Activated CD4-positive, CD25-positive, alpha-beta regulatory T cell treated with anti-CD3 and anti-CD28 coated beads, Interleukin-2, amount 50 U/mL, for 72 hours (primary cell): Measurements from ENCODE around the gene RARB.

Source experiments
- DNase-seq: peaks from one replicate; pipeline ENCODE4 v3.0.0; 2021

The RARB gene

DNA sequence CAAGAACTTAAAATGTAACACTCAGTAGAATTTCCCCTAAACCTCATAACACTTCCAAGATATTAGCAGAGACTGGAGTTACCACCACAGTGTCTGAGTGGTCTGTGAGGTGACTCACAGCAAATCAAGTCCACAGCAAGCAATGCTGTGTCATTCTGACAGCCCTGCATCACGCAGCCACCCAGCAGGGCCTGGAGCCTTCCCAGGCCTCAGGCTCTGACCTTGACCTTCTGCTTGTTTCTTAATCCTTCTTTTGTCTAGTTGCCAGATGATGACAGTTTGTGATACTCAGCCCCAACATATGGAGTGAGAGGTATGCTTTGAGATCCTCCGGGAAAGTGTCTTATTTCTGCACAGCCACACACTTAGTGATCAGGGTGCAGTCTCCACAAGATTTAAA lies 154.2 kb downstream of the RARB start:
- DNase-seq: no peak

DNA sequence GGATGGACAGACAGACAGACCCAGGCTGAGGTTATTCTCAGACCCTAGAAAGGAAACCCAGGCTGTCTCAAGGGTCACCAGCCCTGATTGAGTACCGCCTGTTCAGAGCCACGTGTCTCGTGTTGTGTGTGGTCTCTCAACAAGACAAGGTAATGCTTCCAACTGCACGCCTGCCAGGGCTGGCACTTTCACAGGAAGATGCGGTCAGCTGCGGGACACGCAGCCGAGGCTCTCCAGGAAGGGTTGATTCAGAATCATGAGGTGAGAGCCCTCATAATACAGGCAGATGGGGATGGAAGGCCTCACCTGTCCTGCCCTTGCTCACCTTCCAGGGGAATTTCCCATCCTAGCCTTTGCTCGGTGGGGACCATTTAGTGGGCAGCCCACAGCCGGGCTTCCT lies 155.3 kb downstream of the RARB start:
- no peak for DNase-seq

DNA sequence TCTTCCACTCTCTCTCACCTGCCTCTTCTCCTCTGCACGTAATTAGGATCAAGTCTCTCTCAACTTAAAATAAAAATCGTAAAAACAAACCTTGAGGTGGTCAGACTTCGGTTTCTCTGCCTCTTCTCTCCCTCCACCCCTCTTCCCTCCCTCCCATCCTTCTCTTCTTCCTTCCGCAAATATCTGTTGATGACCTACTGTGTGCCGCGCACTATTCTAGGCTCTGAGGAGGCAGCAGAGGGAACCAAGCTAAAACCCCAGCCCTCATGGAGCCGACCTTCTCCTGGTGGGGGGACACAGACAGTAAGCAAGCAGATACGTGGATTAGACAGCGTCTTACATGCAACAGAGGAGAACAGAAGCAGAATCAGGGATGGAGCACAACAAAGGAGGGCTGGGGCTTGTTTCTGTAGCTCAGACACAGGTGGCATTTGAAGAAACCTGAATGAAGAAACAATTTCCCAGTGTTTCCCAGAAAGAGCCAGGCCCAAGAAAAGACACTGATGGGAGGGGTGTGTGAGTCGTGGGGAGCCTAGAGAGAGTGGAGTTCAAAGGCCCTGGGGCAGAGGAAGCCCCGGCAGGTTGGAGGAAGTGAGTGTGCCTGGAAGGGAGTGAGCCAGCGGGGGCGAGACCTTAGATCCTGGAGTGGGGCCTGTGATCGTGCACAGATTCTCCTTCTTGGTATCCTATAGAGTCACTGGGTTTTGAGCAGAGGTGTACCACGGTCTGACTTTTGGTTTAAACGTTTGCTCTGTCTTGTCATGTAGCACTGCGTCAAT lies 156.1 kb downstream of the RARB start:
- no peak for DNase-seq

DNA sequence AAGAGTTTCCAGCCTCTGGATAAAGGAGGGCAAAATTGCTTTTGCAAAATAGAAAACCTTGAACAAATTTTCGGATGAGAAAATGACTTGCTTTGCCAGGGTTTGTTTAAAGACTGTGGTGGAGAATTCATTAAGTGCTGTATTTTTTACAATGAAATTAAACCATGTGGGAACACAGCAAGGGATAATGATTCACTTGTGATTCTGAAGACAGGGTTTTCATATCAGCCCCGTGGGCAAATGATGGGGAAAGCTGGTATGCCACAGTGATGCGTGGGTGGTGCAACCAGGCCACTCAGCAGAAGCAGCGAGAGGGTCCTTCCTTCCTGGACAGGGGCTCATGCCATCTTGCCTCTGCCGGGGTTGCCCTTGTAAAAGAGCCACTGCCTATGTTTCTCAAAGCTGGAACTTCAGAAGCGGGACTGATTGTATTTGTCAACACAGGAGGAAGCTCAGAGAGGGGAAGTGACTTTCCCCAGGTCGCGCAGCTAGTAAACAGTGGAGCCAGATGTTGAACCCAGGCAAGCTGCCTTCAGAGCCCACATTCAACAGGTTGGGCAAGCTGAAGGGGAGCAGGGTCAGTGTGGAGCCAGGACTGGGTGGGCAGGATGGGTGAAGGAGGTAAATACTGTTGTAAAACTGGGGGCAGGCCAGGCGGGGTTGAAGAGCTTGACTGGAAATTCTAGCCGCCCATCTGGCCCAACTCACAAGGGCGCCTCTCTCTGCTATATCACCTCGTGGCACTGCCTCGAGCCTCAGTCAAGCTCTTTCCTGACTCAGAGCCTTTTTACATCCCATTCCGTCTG lies 157.5 kb downstream of the RARB start:
- no peak for DNase-seq

DNA sequence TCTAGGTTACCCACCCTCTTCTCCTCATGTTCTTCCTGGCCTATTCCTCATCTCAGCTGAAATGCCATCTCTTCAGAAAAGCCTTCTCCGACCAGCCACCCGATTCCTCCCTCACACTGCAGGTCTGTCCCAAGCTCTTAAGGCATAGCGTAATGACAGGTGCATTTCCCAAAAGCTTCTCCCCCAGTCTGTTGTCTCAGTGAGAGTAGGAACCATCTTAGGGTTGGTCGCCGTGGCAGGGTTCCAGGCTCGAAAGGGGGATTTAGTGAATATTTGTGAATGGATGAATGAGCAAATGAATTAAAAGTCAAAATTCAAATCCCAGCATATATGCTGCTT lies 158.1 kb downstream of the RARB start:
- DNase-seq: no peak

DNA sequence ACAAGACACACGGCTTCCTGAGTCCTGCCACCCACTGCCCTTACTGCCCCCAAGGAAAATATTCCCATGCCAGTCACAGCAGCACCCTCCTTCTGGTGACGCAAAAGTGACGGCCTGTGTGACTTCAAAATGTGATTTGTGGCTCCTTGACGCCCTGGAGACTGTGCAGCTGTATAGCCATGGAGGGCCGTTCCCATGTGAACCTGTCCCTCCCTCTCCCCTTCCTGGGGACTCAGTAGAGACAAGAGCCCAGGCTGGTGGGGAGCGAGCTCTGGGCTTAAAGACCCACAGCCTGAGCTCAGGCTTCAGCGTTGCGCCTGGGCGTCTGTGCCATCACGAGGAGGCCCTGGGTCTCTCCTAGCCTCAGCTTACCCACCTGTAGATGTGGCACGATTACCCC lies 158.5 kb downstream of the RARB start:
- DNase-seq: no peak

DNA sequence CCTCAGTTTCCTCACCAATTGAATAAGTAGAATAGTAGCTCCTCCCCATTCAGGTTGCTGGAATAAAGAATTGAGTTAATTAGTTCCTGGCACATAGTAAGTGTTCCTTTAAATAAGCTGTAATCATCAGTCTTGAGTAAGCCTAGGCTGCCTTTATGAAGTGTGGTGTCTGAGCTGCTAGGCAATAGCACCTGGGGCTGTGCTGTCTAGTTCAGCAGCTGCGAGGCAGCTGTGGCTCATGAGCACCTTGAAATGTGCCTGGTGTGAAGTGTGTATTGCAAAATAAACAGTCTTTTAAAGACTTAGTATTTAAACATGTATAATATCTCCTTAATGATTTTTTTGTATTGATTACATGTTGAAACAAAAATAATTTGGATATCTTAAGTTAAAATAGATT lies 159.0 kb downstream of the RARB start:
- no peak for DNase-seq

DNA sequence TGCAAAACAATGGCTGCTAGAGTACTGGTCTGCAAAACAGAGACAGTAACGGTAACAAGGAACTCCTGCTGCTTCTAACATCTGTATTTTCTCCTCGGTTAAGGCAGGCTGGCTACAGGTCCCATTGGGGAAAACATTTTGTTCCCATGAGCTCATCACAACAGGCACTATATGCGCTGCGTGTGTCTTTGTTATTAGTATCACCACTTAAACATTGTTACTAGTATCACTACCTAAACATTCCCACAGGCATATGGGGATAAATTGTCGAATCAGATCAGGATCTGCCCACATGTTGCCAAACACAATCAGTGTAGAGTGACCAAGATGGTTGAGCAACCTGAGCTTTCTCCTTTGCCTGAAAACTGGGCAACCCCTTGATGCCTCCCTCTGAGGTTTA lies 159.5 kb downstream of the RARB start:
- no peak for DNase-seq

DNA sequence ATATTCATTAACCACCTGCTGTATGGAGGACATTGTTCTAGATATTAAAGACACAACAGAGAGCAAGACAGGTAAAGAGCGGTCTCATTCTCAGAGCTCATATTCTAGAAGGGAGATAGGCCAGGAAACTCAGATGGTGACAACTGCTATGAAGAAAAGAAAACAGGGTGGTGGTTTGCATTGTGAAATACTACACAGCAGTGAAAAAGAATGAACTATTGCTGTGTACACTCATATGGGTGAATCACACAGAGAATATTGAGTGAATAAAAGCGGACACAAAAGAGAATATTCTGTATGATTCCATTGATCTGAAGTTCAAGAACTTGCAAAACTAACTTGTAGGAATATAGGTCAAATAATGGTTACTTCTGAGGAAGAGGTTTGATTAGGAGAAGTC lies 159.9 kb downstream of the RARB start:
- no peak for DNase-seq

DNA sequence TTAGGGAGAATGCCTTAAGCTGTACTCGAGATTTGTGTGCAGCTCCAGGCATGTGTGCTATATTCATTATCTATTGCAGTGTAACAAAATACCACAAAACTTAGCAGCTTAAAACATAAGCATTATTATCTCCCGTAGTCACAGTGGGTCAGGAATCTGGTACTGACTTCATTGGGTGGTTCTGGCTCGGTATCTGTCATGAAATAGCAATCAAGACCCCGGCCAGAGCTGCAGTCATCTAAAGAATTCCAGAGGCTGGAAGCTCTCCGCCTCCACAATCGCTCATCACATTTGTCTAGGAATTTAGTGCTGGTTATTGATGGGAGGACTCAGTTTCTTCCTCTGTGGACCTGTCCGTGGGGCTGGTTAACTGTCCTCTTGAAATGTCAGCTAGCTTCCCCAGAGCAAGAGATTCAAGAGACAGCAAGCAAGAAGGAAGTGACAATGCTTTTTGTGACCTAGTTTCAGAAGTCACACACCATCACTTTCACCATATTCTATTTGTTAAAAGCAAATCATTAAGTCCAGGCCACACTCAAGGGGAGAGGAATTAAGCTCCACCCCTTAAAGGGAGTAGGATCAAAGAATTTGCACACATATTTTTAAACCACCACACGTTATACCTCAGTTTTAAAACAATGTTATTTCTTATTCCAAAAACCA lies 160.5 kb downstream of the RARB start:
- DNase-seq: no peak

DNA sequence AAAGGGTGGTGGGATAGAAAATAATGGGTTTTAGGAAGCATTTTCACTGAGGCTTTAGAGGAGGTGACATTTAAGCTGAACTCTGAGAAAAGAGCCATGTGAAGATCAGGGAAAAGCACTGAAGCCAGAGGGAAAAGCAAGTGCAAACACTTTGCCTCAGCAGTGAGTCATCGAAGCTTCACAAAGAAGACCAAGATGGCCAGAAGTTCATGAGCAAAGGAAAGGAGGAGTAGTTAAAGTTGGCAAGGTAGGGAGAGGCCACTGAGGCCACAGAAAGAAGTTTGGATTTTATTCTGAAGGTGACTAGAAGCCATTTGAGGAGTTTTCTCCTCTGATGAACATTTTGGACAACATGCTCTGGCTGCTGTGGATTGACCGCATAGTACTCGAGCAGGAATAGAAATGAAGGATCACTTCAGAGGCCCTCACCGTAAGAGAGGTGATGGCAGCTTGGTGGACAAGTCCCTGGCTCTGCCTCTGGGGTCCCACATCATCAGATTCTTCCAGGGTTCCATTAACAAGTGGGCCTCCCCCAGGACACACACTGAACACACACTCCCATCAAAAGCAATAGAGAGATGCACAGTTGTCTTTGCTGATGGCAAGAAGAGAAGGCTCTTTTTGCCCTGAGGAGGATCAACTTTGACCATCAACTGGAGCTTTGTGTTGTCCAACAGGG lies 161.2 kb downstream of the RARB start:
- no peak for DNase-seq

DNA sequence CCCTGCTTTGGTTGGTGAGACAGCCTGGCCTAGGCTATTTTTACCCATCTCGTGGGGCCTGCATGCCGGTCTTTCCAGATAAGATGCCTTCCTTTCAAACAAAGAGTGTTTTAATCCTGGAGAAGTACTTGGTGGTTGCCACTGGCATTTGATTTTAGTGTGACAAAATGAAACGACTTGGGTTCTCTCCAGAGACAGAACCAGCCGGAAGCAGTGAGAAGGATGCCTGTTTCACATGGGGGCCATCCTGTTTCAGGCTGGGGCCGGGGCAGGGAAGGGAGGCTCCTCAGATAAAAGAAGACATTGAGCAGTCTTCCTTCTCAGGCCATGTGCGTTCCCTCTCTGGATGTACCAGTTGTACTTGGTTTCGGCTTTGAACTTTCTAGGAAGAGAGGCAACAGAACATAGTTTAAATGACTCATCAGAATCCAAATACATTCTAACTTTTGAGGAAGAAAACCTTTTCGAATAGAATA lies 161.8 kb downstream of the RARB start:
- DNase-seq: no peak

DNA sequence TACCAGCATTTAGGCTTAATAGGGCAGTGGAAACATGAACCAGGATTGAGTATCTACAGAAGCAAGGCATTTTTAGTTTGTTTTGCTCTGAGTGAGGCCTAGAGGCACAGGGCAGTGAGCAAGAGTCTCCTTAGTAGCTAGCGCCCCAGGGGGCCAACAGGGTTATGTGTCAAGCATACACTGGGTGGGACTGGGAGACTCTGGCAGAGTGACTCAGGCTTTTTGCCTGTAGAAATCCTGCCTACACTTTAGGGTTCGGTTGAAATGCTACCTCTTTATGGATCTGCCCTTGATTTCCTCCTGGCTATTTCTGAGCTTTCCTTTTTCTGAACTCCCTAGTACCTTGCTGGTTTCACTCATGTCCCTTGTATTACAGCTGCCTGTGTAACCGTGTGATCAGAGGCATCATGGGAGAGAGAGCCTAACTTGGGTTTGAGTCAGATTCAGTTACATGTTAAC lies 164.5 kb downstream of the RARB start:
- DNase-seq: no peak

DNA sequence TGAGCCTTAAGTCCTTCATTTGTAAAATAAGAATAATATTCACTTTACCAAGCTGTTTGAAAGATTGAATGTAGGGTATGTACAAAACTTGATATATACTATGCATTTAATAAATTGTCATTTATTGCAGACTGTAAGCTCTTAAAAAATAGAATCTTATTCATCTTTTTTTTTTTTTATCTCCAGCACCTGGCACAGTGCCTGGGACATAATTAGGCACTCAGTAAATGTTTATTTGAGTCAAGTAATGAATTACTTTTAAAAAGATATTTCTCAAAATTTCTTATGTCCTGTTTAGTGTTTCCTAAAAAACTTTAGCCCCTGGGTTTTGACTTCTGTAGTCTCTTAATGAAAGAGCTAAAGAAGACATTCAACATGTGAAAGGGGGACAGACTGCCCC lies 164.9 kb downstream of the RARB start:
- DNase-seq: no peak

DNA sequence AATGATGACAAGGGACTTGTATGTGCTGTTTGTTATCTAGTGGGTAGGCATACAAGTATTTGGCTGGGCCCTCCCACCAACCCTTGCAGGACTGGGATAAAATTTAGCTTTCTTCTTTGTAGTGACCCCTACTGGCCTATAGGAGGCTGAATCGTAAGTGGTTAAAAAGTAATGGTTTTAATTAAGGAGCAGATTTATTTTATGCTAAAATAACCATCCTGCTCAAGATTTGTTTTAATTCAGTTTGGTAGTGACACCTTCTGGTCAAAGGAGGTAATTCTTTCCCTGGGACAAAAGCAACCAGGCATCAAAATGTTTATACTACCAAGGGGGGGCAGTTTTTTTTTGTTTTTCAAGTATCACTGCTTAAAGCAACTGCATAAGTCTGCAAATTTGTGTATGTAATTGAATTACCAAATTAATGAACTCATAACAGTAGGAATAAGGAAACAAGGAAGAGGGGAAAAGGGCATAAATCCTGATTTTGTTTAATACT lies 166.0 kb downstream of the RARB start:
- no peak for DNase-seq

DNA sequence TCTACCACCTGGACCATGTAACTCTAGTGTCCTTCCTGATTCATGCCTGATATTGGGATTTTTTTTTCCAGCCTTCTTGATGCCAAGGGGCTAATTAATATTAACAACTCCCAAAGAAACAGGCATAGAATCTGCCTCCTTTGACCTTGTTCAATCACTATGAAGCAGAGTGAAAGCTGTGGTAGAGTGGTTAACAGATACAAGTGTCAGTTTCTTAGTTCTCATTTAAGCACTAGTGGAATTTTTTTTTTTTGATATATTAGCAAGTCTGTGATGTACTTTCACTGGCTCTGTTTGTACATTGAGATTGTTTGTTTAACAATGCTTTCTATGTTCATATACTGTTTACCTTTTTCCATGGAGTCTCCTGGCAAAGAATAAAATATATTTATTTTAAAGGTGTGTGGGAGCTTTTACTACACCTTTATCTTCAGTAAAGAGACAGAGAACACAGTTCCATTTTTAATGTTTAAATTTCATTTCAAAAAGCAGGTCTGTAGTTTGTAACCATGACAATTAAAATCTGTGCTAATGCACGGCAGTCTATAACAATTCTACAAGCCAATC lies 169.6 kb downstream of the RARB start:
- no peak for DNase-seq

DNA sequence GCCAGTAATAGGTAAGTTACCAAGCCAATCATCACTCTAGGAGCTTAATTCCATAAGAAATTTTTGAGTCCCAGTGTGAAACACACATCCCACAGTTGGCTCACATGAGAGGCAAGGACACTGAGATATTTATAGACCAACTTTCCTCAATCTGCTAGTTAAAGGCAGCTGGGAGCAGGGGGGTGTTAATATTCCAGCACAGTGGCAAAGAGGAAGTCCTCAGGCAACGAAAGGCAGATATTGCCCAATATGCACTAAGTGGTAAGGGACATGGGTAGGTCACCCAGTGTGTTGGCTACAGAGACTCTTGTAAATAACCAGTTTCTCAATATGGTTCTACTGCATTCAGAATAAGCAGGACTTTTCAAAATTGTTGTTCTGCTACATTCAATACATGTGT lies 175.6 kb downstream of the RARB start:
- no peak for DNase-seq

DNA sequence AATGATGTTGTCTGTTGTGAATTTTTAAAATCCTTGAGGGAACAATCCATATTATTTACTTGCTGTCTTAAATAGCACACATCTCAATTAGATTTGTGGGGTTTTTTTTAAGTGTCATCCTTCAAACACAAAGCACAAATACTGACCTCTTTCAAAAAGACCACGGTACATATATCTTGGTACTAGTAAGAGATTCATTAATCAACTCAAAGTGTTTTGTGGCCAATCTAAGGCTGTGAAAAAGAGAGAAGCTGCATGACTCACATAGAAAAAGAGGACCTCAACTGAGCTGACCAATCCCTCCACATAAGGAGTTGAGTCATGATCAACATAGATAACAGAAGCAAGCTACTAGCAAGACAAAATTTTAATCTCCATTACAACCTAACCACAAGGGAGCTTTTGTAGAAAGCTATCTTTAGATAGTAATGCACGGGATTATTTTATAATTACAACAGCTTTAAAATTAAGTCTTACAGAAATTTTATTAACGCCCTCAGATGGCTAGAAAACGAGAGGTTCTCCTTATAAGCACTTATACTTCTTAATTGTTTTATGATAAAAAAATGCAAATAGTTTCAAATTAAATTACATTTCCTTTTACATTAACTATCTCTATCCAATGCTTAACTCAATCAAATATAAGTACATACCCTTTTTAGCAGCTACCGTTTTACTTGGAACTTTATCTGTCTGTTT lies 176.2 kb downstream of the RARB start:
- no peak for DNase-seq

DNA sequence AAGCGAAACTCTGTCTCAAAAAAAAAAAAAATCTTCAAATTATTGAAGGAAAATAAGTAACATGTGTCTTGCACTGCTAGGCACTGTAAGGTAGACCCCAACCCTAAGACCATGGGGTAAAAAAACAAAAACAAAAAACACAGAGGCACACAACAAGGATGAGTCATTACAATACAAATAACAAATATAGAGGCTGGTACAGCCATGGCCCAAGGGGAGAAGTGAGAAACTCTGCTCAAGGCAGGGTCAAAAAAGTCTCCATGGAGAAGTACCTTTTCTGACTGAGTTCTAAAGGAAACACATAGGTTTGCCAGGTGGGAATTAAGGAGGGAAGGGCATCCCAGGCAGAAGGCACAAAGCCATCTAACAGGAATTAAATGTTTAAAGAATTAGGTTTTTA lies 182.1 kb downstream of the RARB start:
- no peak for DNase-seq

DNA sequence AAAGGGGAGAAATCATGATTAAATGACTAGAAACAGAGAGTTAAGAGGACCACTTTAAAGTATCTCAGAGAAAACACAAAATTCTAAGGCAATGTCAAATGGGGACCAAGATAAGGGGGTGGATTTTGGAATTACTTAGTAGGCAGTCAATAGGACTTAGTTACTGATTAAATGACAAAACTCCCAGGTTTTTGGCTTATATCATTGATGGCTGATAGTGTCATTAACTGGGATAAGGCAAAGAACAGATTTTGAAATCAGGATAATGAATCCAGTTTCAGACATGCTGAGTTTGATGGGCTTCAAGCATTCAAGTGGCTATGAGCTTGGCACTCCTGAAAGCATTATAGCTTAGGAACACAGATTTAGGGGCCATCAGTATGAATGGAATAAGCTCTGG lies 182.7 kb downstream of the RARB start:
- DNase-seq: no peak

DNA sequence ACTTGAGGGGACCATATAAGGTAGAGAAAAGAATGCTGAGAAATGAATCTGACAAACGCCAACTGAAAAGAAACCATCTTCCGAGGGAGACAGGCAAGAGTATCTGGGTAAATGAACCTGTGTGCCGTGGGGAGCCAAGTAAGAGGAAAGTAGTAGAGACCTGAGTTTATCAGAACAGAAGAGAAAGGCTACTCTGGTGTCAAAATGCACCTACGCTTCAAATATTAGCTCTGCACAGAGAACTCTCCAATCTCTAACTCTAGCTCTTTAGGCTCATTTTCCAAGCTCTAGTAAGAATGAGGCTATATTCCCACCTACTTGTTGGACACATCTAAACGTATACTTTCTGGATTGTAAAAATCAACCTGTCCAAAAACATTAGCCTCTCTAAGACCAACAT lies 183.1 kb downstream of the RARB start:
- no peak for DNase-seq

DNA sequence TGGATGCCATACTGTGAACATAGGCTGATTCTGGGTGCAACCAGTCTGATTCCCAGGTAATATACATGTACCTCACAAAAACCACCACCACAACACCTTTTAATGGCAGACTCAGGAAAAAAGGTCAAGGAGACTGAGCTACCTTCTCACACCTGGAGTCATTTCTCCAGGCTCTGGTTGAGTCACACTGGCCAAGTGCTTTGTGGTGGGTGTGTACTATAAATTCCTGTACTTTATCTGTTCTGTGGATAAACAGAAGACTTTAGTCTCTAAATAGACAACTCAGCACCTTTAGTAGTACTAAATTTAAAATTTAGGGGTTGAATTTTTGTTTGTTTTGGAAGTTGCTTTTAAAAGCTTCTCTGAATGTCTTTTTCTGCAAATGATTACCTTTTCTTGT lies 190.0 kb downstream of the RARB start:
- DNase-seq: no peak
